Osteoblast (primary cell): Measurements from ENCODE around the gene TMEM258. TPM values are rescaled to one million over a fixed set of nuclear protein-coding genes. Genes with fewer than 3 reads are reported as not detected.

ENCODE experiments used
- DNase-seq: peaks from one replicate; pipeline ENCODE4 v3.0.0; 2011; ENCODE audit warnings: low spot score, mixed read lengths; ENCODE audit not compliant: insufficient read length; ENCODE audit errors: missing footprints
- H2AFZ ChIP-seq: 2 replicates; pipeline ENCODE4 v1.6.0; 2011; ENCODE audit warnings: mild to moderate bottlenecking, low read length
- H3K27ac ChIP-seq: 2 replicates; pipeline ENCODE4 v1.5.1; 2011; ENCODE audit warnings: mild to moderate bottlenecking, low read depth, low read length, moderate library complexity
- H3K27me3 ChIP-seq: 2 replicates; pipeline ENCODE4 v1.6.0; 2012; ENCODE audit warnings: mild to moderate bottlenecking, control low read depth, inconsistent platforms, low read length, moderate library complexity; ENCODE audit not compliant: insufficient read depth
- H3K36me3 ChIP-seq: 2 replicates; pipeline ENCODE4 v1.5.1; 2011; ENCODE audit warnings: mild to moderate bottlenecking, low read length, control low read depth, moderate library complexity; ENCODE audit not compliant: insufficient read depth
- H3K4me1 ChIP-seq: 2 replicates; pipeline ENCODE4 v1.5.1; 2011; ENCODE audit warnings: mild to moderate bottlenecking, low read length, control low read depth, moderate library complexity; ENCODE audit not compliant: insufficient read depth
- H3K4me2 ChIP-seq: 2 replicates; pipeline ENCODE4 v1.6.0; 2011; ENCODE audit warnings: mild to moderate bottlenecking, low read length; ENCODE audit not compliant: insufficient read depth
- H3K4me3 ChIP-seq: fragments of 200-600 bp; sonication (generic); 3 replicates; pipeline ENCODE4 v1.5.1; 2012; ENCODE audit warnings: mild to moderate bottlenecking, low read length, inconsistent platforms; ENCODE audit not compliant: insufficient read depth
- H3K79me2 ChIP-seq: 2 replicates; pipeline ENCODE4 v1.6.0; 2012; ENCODE audit warnings: mild to moderate bottlenecking, low read length, control low read depth, inconsistent platforms; ENCODE audit not compliant: insufficient read depth
- H3K9me3 ChIP-seq: 2 replicates; pipeline ENCODE4 v1.5.1; 2011; ENCODE audit warnings: low read depth, low read length, control low read depth
- H4K20me1 ChIP-seq: 2 replicates; pipeline ENCODE4 v1.6.0; 2012; ENCODE audit warnings: mild to moderate bottlenecking, low read length, control low read depth; ENCODE audit not compliant: insufficient read depth
- total RNA-seq: library from RNA; depleted of rRNA; stranded (reverse); fragments of >200 nt; gene quantifications from 2 replicates; pipeline ENCODE4 v1.2.3, GENCODE V29; 2012
- TF ChIP-seq, protein P1 (sequence below): IDR thresholded peaks from 2 replicates; pipeline ENCODE4 v1.5.1; 2011; ENCODE audit warnings: mild to moderate bottlenecking, low read depth, low read length, moderate library complexity; ENCODE audit errors: extremely low read depth

Gene TMEM258
- total RNA-seq, 1 donor, result 63.3 TPM

DNA sequence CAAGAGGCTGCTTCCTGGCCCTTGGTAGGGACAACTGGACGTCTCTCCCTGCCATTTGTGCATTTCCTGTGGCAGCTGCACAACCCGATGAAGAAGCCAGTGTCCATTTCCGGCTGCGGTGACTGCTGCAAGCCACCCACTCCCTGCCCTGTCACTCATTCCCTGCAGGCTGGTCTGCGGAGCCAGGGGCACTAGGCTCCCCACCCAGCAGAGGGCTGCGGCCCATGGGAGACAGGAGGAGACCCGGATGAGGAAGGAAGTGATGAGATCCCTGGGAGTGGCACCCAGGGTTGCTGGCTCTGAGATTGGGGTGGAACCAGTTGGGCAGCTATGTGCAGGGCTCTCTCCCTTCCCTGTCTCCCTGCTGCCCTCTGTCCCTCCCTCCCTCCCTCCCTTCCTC, 50.0 kb downstream of the TMEM258 start:
- Histone ChIP-seq H3K36me3 (peaks cover 12% of the 10 kb centered on the region), H2AFZ (no peak overlapping the region), H3K79me2 (no peaks in the 10 kb centered on the region), H3K4me1 (no peaks in the 10 kb centered on the region), H4K20me1 (no peaks in the 10 kb centered on the region), H3K4me2 (no peak overlapping the region), H3K27ac (no peak overlapping the region), H3K4me3 (no peak overlapping the region), H3K27me3 (no peaks in the 10 kb centered on the region), H3K9me3 (no peaks in the 10 kb centered on the region)
- TF ChIP-seq, protein P1, sequence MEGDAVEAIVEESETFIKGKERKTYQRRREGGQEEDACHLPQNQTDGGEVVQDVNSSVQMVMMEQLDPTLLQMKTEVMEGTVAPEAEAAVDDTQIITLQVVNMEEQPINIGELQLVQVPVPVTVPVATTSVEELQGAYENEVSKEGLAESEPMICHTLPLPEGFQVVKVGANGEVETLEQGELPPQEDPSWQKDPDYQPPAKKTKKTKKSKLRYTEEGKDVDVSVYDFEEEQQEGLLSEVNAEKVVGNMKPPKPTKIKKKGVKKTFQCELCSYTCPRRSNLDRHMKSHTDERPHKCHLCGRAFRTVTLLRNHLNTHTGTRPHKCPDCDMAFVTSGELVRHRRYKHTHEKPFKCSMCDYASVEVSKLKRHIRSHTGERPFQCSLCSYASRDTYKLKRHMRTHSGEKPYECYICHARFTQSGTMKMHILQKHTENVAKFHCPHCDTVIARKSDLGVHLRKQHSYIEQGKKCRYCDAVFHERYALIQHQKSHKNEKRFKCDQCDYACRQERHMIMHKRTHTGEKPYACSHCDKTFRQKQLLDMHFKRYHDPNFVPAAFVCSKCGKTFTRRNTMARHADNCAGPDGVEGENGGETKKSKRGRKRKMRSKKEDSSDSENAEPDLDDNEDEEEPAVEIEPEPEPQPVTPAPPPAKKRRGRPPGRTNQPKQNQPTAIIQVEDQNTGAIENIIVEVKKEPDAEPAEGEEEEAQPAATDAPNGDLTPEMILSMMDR, result no peak
- DNase-seq, result no peak

DNA sequence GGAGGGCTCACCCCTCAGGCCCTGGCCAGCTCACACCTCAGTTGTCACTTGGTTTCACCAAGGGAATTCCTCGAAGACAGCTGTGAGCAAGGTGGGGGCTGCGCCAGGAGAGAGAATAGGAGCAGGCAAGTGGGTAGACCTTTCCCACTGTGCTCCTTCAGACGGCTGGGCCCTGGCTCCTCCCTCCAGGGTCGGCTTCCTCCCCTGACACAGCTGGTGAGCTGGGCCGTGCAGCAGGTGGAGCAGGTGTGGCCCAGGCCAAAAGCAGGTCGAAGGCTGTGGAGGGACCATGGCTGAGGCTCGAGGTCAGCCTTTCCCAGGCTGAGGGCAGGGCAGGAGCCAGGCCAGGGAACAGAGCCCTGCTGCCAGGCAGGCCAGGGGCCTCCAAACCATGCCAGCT, 52.4 kb downstream of the TMEM258 start:
- H3K4me1 ChIP-seq, result no peaks in the 10 kb centered on the region
- no peaks in the 10 kb centered on the region for H4K20me1 ChIP-seq
- TF ChIP-seq, protein P1, result no peak
- no peaks in the 10 kb centered on the region for H3K27me3 ChIP-seq
- no peak overlapping the region for H3K27ac ChIP-seq
- no peaks in the 10 kb centered on the region for H3K79me2 ChIP-seq
- no peak overlapping the region for H3K4me2 ChIP-seq
- H3K9me3 ChIP-seq, result no peaks in the 10 kb centered on the region
- H3K36me3 ChIP-seq, result peaks cover 32% of the 10 kb centered on the region
- H3K4me3 ChIP-seq, result no peak overlapping the region
- no peak for DNase-seq
- no peak overlapping the region for H2AFZ ChIP-seq

DNA sequence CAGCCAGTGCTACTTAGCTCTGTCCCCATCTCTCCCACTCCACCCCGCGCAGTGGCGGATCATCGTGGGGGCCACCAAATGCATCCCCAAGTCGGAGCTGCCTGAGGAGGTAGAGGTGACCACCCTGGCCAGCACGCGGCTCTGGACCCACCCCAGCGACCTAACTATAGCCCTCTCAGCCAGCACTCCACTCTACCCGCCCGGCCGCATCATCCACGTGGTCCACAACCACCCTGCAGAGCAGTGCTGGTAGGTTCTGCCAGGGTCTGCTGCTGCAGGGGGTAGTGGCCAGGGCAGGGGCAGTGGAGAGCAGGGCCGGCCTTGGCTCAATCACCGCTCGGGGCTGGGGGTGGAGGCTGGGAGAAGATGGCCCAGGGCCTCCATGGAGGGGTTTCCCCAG, 53.0 kb downstream of the TMEM258 start:
- Histone ChIP-seq H3K4me1 (no peaks in the 10 kb centered on the region), H2AFZ (no peak overlapping the region), H3K4me3 (no peak overlapping the region), H3K79me2 (no peaks in the 10 kb centered on the region), H3K36me3 (peaks cover 35% of the 10 kb centered on the region), H3K27me3 (no peaks in the 10 kb centered on the region), H3K9me3 (no peaks in the 10 kb centered on the region), H3K4me2 (no peak overlapping the region), H4K20me1 (no peaks in the 10 kb centered on the region), H3K27ac (no peak overlapping the region)
- TF ChIP-seq, protein P1, result no peak
- no peak for DNase-seq

Other genes with a start within 250 kb of the TMEM258 start
- gene SYT7, start 211.5 kb downstream of the TMEM258 start, total RNA-seq, result 3.6 and 6.8 TPM in 2 replicates
- 2.9 and 3.6 TPM in 2 replicates for gene DAGLA, start 112.2 kb downstream of the TMEM258 start, total RNA-seq
- 0.29 and 0.36 TPM in 2 replicates for gene MYRF, start 40.0 kb downstream of the TMEM258 start, total RNA-seq
- 7.7 and 9.0 TPM in 2 replicates for gene FEN1, start 312 bp upstream of the TMEM258 start, total RNA-seq
- gene FADS1, start 24.4 kb upstream of the TMEM258 start, total RNA-seq, result 303 and 323 TPM in 2 replicates
- gene FADS2, start 35.7 kb upstream of the TMEM258 start, total RNA-seq, result 258 and 275 TPM in 2 replicates
- 127 and 144 TPM in 2 replicates for gene FADS3, start 98.9 kb upstream of the TMEM258 start, total RNA-seq
- gene RAB3IL1, start 125.0 kb upstream of the TMEM258 start, total RNA-seq, result 15.9 and 20.3 TPM in 2 replicates
- 5.6 and 8.0 TPM in 2 replicates for gene BEST1, start 157.8 kb upstream of the TMEM258 start, total RNA-seq
- gene FTH1, start 175.0 kb upstream of the TMEM258 start, total RNA-seq, result 1,459 and 1,507 TPM in 2 replicates